Adrenal gland (tissue), 5 donors: ENCODE results near the gene PSTPIP1.

Experiments
- POLR2A ChIP-seq, 2 donors: fragments of 450-650 bp; IDR thresholded peaks; one replicate each; pipeline ENCODE4 v1.6.1; 2017; ENCODE audit warnings: antibody characterized with exemption in 2 of 2, mild to moderate bottlenecking in 2 of 2, moderate library complexity in 1 of 2
- TF ChIP-seq, protein P1 (sequence below), 6 experiments: fragments of 450-650 bp in 4 of 6; fragments of 200-600 bp in 2 of 6; sonication (generic) in 1 of 6; IDR thresholded peaks; 1 replicate in 5 of 6; 2 replicates in 1 of 6; pipeline versions ENCODE4 v1.5.1 to v1.8.0; 2016 to 2021; ENCODE audit warnings: antibody characterized with exemption in 6 of 6, mild to moderate bottlenecking in 2 of 6, moderate library complexity in 1 of 6
- donor health status: DM: no; HTN: no; CAD: no.

DNA sequence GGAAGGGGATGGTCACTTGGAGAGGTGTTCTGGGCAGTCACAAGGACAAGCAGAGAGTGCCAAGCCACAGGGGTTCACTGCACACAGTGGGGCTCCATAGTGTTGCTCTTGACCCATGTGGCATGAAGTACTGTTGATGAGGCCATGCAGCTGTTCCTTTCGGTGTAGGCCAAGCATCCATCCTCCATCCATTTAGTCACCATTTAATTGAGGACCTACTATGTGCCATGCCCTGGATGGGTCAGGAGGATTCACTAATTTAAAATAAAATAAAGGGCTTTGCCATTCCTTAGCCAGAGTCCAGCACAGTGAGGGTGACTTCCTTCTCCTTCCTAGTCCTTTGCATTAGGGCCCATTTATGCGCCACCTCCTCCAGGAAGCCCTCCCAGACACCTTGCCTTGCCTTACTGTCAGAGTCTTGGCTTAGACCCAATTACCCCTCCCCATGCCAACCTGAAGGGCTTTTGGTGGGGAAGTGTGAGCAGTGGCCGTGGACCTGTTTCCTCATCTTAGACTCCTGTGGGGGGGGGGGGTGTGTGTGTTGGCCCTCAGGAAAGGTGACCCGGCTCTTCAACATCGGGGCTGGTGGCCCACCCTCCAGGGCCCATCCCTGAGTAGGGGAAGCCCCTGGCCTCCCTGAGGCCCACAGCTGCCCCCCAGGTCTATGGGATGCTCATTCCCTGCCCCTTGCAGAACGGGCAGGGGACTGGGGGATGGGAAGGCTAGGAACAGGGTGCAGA lies 25.6 kb downstream of the PSTPIP1 start:
- TF ChIP-seq, protein P1, sequence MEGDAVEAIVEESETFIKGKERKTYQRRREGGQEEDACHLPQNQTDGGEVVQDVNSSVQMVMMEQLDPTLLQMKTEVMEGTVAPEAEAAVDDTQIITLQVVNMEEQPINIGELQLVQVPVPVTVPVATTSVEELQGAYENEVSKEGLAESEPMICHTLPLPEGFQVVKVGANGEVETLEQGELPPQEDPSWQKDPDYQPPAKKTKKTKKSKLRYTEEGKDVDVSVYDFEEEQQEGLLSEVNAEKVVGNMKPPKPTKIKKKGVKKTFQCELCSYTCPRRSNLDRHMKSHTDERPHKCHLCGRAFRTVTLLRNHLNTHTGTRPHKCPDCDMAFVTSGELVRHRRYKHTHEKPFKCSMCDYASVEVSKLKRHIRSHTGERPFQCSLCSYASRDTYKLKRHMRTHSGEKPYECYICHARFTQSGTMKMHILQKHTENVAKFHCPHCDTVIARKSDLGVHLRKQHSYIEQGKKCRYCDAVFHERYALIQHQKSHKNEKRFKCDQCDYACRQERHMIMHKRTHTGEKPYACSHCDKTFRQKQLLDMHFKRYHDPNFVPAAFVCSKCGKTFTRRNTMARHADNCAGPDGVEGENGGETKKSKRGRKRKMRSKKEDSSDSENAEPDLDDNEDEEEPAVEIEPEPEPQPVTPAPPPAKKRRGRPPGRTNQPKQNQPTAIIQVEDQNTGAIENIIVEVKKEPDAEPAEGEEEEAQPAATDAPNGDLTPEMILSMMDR (IDR thresholded peaks at IDR 0.05) = no peak
- TF ChIP-seq POLR2A (IDR thresholded peaks at IDR 0.05) = no peak
